HG03354 (cell line): ENCODE data around the gene SMARCC1.
"Not testable (repeated sequence)": the region's sequence is repeated elsewhere in the genome, so short reads cannot be mapped to it uniquely, and the experiment has no call there.

Experiments
- ATAC-seq: cut with Tn5 transposase; IDR thresholded peaks from one replicate; pipeline ENCODE4 v1.9.1; 2021; ENCODE audit warnings: mild to moderate bottlenecking; ENCODE audit not compliant: unreplicated experiment, poor library complexity, severe bottlenecking

Gene SMARCC1

GRCh38 chr3:47781685-47782445 is at the start of gene SMARCC1:
Gene SMARCC1, minus strand, starts transcription at chr3:47781893. Its CDS starts 96 bp downstream, at chr3:47781797.
- ATAC-seq, result peak; percentile 78

DNA sequence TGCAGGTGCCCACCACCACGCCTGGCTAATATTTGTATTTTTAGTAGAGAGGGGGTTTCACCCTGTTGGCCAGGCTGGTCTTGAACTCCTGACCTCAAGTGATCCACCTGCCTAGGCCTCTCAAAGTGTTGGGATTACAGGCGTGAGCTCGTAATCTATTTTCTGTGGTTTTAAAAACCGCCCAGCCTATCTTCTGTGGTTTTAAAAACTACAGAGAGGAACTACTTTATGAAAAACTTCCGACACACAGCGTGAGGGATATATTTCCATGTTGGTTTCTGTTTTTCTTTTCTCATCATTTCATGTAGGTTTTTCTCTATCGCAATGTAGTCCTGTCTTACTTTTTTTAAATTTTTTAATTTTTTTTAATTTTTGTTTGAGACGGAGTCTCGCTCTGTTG is 47.8 kb upstream of the SMARCC1 start:
- ATAC-seq, result not testable (repeated sequence)

GRCh38 chr3:47825590-47825989 is 43.9 kb upstream of the SMARCC1 start:
- no peak for ATAC-seq

GRCh38 chr3:47824541-47825473 is 43.1 kb upstream of the SMARCC1 start:
- peak; percentile 91 for ATAC-seq

DNA sequence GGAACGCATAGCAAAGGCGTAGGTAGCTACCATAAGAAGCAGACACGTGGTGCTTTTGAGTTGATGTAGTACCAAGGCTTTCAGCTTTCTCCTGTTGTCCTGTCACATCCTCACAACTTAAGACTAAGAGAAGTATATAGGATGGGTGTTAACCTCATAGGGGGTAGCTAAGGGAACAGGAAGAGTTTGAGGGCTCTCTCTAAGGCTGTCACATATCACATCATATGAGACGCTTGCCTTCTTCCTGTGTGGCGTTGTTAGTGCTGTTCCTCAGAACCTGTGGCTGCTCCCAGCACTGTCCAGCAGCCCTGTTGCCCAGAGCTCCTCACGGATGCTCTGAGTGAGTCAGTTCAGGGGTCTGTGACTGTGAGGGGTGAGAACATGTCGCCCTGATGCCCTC is 35.9 kb upstream of the SMARCC1 start:
- no peak for ATAC-seq

- ATAC-seq, result no peak
These were observed 32.0 kb upstream of the SMARCC1 start for GRCh38 chr3:47813551-47814177.

DNA sequence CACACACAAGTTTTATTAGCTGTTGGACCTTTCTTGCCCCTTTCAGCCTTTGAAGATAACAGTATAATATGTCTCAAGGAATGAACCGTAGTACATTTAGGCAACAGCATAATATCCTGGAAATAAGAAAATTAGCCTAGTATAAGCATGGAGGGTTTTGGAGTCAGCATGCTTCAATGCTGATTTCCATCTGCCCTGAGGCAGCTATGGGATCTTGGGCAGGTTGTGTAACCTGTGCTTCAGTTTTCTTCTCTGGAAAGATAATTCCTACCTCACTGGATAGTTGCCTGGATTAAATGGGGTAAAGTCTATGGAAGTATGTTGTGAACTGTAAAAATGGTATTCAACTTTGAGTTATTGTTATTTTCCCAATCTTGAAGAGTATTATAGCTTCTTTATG is 22.9 kb upstream of the SMARCC1 start:
- ATAC-seq, result no peak

DNA sequence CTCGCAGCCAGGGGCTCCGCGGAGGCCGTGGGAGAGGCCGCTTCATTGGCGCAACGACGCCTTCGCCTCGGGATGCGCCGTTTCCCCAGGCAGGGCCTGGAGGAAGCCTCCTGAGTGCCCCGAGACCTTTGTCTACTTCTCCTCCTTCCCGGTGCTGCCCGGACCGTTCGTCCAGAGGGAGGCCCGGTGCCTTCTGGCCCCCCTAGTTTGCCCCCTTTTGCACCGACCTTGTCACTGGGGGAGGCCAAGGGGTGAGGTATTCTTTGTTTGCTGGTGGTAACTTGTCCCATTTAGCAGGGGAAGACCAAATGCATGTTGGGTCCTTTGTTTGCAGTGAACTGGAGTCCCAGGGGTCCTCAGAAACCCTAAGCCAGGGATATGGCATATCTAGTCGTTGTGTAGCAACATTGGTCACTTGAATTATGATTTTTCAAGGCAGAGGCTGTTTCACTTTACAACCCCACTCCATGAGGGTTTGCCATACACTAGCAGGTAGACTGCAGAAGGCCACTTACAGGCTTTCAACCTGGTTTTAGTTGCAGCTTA is 21.9 kb upstream of the SMARCC1 start:
- no peak for ATAC-seq

- peak; percentile 91 for ATAC-seq
These were observed 21.2 kb upstream of the SMARCC1 start, which contains the start of gene DHX30 for GRCh38 chr3:47802734-47803479. Gene DHX30, plus strand, starts transcription at chr3:47803138. Its CDS starts 7,546 bp downstream, at chr3:47810684.

DNA sequence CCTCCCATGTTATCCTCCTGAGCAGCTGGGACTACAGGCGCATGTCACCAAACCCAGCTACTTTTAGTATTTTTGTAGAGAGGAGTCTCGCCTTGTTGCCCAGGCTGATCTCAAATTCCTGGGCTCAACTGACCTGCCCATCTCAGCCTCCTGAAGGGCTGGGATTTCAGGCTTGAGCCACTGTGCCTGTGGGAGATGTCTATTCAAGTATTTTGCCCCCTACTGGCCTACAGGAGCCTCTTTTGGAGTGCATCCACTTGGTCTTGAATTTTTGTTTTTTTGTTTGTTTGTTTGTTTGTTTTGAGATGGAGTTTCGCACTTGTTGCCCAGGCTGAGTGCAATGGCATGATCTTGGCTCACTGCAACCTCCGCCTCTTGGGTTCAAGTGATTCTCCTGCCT is 18.0 kb upstream of the SMARCC1 start:
- no peak for ATAC-seq

- ATAC-seq, result no peak
These were observed 12.9 kb upstream of the SMARCC1 start for GRCh38 chr3:47794544-47794943.

GRCh38 chr3:47792699-47793098 is 11.0 kb upstream of the SMARCC1 start:
- no peak for ATAC-seq

- no peak for ATAC-seq
These were observed 9.6 kb upstream of the SMARCC1 start for GRCh38 chr3:47791193-47791855.

- ATAC-seq, result no peak
These were observed 2.0 kb upstream of the SMARCC1 start for GRCh38 chr3:47783673-47784072.

DNA sequence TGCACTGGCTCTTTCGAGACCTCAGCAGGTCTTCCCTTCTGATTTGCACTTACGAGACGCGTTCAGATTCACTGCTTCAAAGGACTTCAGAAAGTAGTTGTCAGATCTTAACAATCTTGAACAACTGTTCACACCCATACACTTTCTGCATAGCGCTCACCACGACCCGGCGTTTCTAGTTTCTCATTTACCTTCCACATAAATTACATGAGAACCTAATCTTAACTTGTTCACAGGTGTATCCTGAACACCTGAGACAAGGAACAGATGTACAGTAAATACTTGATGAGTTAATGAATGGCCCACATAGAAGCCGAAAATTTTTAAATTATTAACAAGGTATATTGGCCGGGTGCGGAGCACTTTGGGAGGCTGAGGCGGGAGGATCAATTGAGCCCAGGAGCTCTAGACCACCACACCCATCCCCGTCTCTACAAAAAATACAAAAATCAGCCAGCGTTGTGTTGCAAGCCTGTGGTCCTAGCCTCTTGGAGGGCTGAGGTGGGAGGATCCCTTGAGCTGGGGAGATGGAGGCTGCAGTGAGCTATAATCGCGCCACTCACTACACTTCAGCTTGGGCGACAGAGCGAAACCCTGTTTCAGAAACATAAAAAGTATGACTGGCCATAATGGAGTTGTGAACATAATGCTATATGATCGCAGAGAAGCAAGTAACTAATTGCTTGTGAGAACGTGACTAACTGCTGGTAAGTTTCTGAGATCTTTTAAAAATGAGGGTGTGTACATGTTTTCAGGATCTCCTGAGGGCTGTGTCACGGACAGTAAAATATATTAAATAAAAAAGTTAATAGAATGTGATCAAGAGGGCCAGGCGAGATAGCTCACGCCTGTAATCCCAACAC is 984 bp upstream of the SMARCC1 start:
- peak; percentile 21 for ATAC-seq

DNA sequence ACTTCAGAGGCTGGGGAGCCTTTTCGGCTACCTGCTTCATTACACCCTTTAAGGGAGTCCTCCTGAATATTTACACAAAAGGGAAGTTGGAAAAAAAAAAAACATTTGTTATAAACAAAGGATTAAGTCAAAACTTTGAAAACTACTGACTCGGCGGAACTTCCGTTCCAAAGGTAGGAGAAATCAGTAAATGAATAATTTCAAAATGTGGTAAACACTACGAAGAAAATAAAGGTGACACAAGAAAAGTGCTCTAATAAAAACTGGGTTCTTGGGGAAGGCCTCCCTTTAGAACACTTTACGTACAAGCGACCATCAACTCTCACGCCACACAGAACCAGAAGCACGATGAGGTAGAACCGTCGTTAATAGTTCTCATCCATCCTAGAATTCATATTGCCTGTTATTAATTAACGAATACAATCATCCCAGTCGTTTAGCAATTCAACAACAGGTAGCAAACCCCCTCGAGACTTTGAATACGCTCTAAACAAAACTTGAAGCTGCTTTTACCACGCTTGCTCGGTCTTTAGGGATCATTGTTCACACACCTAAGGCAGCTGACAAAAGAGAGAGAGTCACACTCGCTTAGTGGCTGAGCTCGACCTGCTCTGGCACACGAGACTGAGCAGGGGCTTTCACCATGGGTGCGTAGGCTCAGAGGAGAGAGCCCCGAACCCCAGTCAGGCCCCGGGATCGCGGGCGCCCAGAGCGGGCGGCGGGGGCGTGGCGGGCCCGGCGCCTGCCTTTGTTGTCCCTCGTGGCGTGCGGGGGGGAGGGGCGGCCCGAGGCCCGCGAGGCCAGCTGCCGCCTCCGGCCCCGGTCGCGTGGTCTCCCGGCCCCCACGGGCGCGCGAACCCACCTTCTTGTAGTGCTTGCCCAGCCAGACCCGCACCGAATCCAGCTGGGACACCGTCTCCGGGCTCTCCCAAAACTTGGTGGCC is 680 bp downstream of the SMARCC1 start:
- ATAC-seq, result peak; percentile 37

DNA sequence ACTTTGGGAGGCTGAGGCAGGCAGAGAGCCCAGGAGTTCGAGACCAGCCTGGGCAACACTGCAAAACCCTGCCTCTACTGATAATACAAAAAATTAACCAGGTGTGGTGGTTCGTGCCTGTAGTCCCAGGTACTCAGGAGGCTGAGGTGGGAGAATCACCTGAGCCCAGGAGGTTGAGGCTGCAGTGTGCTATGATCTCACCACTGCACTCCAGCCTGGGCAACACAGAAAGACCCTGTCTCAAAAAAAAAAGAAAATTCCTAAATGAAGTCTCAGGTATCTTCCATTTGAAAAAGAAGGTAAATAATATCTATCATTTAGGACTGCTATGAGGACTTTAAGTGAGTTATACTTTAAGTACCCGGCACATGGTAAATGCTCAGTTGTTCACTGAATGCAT is 2.9 kb downstream of the SMARCC1 start:
- ATAC-seq, result no peak
